SW480 (cell line): ENCODE results near the gene EVA1A.

ENCODE experiments used
- DNase-seq: peaks from one replicate; pipeline ENCODE4 v3.0.0-alpha.2; 2016; ENCODE audit warnings: low spot score

Gene EVA1A

DNA sequence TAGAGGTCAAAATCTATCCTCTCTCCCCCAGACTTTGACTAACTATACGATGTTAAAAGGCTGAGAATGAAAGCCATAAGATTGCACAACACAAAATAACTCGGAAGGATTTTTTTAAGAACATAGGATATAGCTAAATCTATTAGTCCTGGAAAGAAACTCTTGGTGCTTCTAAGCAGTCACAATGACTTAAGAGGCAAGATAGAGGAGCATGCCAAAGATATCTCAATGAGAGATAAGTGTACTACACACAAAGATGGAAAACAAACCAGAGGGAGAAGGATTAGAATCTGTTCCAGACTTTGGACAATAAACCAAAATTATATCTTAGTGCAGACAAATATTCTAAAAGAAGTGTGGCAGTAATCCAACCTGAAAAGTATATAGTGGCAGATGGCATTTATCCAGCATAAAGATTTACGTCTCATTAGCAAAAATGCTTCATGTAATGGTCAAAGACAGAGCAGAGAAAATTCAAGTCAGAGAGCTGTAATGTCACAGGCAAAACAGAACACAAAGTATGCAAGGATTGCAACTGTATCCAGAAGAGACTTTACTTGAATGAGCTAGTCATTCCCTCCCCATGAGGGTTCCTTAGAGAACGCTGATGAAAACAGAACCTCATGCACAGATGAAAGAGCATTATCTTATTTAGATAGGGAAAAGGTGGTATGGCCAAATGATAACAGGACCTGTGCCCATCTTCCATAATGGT is 28.8 kb upstream of the EVA1A start:
- no peak for DNase-seq

DNA sequence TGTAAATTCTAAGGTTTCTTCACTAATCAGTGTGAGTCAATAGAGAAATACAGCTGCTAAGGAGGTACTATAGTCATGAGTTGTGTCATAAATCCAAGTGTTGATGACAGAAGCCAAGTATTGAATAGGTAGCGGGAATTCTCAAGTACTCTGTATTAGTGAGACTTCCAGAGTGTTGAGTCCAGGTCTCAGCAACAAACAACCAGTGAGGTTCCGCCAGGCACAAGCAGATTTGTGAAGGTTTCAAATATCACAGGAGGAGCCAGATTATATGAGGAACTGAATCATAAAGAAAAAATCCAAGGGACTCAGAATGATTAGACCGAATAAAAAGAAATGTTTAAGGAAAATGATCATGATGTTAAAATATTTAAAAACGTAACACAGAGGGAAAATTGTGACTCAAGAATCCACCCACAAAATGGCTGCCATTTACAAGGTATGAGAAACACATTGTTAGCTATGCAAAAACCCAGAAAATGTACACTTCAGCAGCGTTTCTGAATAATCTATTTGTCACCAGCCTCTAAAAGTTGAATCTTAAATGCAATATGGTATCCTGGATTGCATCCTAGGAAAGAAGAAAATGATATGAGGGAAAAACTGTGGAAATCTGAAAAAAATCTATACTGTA is 27.3 kb upstream of the EVA1A start:
- DNase-seq: no peak

- DNase-seq: no peak
Measured at GRCh38 chr2:75586971-75587370, 26.2 kb upstream of the EVA1A start.

- DNase-seq: no peak
Measured at GRCh38 chr2:75582840-75583239, 22.1 kb upstream of the EVA1A start.

DNA sequence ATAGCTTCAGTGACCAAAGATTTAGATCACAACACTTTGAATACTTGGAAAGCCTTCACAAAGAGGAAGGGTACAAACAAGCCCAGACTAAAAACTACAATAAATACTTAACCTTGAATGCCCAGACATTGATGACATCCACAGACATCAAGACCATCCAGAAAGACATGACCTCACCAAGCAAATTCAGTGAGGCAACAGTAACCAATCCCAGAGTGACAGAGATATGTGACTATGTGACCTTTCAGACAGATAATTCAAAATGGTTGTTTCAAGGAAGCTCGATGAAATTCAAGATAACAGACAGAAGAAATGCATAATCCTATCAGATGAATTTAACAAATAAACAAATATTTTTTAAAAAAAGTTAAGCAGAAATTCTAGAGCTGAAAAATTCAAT is 19.9 kb upstream of the EVA1A start:
- DNase-seq: no peak

DNA sequence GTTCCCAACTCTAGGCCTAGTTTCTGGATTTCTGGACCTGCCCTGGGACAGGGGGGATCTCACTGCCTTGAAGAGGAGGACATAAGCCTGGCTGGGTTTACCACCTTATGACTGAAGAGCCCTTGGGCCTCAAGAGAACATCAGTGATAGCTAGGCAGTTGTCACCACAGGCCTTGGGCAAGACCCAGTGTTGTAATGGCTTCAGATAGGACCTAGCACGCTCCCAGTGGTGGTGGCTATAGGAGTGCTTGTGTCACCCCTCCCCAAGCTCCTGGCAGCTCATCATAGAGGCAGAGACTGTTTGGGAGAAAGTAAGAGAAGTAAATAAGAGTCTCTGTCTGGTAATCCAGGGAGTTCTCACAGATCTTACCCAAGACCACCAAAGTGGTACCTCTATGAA is 19.4 kb upstream of the EVA1A start:
- no peak for DNase-seq

GRCh38 chr2:75579186-75579585 is 18.4 kb upstream of the EVA1A start:
- no peak for DNase-seq

GRCh38 chr2:75577280-75577679 is 16.5 kb upstream of the EVA1A start:
- no peak for DNase-seq

DNA sequence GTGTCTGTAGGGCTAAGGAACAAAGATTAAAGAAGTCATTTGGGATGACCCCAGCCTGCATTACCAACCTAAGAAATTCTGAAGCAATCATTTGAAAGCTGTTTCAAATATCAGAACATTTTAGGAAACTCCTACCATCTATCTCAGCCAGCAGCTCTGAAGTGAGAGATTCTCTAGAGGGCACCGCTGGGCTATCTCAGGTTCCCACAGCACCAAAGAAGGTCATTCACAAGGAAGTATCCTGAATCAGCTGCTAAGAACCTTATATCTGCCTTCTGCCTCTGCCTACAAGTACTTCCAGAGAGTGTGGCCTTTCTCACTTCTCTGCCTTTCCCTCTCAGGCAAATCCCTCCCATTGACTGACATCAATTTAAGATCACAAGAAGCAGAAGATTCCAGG is 13.4 kb upstream of the EVA1A start:
- peak; percentile 21 for DNase-seq

DNA sequence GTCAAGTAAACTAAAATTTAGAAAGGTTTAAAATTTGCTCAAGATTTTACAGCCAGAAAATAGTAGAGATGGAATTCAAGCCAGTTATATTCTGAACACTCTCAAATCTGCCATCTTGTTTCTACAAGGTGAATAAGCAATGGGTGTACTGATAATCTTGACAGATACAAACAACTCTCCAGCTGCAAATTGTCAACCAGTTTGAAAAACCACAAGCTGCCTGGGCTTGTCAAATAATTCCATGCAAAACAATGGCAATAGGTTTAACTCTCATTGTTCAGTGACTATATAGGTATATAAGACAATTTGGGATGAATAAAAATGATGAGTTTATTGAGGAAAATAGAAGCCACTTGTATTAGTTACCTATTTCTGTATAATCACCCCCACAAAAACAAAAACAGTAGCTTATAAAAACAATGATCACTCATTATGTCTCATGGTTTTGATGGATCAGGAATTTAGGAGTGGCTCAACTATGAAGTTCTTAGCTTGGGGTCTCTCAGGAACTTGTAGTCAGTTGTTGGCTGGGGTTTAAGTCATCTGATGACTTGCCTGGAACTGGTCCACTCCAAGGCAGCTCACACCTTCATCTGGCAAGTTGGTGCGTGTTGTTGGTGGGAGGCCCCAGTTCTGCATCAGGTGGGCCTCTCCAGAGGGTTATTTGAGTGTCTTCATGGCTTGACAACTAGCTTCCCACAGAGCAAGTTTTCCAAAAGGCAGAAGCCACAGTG is 12.6 kb upstream of the EVA1A start:
- no peak for DNase-seq

DNA sequence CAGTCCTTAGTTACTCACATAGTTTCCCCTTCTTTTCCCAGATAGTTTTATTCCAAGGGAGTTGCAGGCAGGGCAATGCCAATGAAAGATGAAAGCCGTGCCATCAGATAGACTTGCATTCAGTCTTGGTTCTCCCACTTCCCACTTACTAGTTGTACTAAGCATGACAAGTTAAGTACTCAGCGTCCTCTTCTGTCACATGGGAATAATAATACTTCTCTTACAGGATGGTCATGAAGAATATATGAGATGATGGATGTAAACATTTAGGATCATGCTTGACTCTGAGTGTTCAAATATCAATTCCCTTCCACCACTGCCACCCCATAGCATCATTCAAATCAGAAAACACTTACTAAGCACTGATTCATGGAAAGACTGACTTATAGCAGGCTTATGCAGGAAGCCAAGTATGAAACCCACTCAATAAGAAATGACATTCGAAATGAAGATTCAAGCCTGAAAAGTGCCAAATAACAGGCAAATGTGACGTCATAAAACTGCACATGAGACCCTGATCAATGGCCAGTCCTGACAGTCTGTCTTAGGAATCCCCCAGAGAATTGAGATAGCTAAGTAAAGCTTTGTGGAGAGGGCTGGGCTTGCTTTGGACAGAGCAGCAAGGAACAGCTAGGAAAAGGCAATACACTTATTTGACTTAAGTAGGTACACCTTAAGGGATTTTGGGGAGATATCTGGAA is 11.1 kb upstream of the EVA1A start:
- DNase-seq: no peak

- no peak for DNase-seq
Measured at GRCh38 chr2:75570948-75571729, 10.4 kb upstream of the EVA1A start.

GRCh38 chr2:75570024-75570947 is 9.5 kb upstream of the EVA1A start:
- no peak for DNase-seq

DNA sequence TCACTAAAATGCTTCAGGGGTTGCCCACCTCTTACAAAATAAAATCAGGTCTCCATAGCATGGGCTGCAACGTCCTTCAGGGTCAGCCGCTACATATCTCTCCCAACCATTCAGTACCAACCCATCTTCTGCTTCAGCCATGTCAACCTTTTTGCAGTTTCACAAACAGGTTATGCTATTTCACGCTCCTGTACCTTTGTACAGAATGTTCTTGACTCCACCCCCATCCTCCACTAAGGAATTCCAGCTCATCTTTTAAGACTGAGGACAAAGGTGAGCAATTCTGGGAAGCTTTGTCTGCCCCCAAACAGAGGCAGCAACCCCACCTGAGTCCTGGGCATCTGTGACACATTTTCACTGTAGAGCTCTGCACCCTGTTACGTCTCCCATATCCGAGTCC is 8.8 kb upstream of the EVA1A start:
- no peak for DNase-seq

DNA sequence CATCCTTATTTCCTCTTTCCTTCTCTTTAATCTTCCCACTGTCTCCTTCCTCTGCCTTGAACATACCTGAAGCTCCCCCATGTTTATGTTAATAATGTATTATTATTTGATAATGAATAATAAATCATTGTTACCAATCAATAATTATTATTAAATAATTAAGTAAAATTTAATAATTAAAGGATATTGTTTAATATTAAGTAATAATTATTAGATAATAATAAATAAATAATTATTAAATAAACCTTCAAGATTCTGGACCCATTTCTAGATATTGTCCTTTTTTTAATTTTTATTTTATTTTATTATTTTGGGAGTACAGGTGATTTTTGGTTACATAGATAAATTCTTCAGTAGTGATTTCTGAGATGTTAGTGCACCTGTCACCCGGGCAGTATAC is 7.4 kb upstream of the EVA1A start:
- no peak for DNase-seq

DNA sequence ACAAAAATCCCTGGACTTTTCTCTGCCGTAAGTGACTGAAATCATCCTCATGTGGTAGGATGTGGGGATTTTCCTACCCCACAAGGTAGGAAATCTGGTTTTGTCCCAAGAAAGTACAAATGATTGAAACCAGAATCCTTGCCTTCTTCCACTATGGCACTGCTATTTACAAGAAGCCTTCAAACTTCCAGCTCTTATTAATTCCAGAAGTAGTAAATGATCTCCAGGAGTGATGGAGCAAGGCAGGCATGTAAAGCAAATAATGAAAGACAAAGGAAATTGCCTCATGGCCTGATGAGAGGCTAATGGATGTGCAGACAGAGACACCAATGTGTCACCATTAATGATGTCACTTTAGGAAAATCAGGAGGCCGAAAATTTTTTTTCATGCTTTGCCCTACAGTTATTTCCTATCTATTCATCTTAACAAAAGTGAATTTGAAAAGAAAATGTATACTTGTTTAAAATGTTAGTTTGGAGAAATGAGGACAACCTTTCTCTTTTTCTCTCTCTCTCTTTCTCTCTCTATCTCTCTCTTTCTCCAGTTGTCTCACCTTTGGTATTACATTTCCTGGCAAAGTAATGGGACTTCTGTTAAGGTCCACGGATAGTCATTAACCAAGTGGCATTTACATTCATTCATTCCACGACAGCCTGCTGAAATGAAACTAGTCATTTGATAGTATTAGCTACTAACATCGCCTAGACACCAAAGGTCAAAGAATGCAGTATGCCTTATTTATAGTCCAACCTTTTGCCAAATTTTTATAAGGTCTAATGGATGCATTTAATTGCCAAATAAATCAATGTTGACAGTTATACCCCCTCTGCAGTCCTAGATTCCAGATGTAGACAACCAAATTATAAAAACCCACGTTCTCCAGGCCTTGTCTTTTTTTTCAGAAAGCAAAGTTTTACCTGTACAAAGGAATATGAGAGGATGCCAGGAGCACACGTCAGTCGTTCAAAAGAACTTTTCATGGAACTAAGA is 5.0 kb upstream of the EVA1A start:
- no peak for DNase-seq

DNA sequence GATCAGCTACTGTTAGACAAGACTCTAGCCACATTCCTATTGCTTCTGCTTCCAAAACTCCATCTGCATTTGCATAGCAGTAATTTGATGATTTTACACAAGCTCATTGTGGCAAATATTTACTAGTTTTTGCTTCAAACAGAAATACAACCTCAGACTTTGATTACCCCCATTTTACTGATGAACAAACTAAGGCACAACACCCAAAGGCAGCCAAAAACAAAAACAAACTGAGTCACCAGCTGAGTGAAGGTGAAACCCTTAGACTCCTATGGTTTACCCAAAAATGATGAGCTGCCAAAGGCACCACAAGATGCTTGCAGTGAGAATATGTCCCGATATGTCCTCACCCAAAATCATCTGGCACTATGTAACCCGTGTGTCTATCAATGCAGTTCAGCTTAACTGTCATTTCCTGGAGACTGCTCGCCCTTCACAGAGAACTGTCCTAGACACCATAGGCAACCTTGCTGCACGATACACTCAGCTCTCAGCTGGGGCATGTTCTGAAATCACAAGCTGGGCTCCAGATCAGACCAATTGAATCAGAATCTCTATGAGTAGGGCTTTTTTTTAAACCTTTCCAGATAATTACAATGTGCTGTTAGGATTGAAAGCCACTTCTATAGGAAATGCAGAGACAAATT is 4.1 kb upstream of the EVA1A start:
- no peak for DNase-seq

GRCh38 chr2:75564026-75564688 is 3.4 kb upstream of the EVA1A start:
- peak; percentile 56 for DNase-seq

DNA sequence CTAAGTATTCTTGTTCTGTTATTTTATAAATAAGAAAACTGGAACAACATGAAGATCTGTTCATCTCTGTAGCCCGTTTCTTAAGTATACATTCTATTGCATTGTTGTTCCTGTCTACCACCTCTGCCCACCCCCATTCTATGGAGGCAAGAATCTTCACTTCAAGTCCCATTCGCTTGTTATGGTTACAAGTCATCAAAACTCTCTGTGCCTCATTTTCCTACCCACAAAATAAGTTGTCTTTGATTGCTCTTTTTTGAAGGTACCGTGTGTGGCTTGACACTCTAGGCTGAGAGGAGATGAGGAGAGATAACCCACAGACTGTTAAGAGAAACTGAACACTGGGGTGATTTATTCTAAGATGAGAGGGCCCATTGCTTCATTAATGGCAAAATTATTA is 2.9 kb upstream of the EVA1A start:
- no peak for DNase-seq
